Smooth muscle cell (in vitro differentiated cells): ENCODE results near the gene LSS. TPM values are rescaled to one million over a fixed set of nuclear protein-coding genes. Genes with fewer than 3 reads are reported as not detected.

ENCODE experiments used
- DNase-seq: peaks from one replicate; lab custom pipeline; 2025; ENCODE audit not compliant: unreplicated experiment; lab: John Stamatoyannopoulos, UW
- H2AFZ ChIP-seq: fragments of 200-600 bp; sonication (generic); 2 replicates; pipeline ENCODE4 v1.6.0; 2016; ENCODE audit warnings: antibody characterized with exemption, low read depth, mild to moderate bottlenecking
- H3F3A ChIP-seq: fragments of 200-600 bp; sonication (generic); 2 replicates; pipeline ENCODE4 v1.6.0; 2017; ENCODE audit warnings: antibody characterized with exemption, low read depth
- H3K27ac ChIP-seq: fragments of 200-600 bp; sonication (generic); 2 replicates; pipeline ENCODE4 v1.5.1; 2016; ENCODE audit warnings: low read depth, mild to moderate bottlenecking
- H3K27me3 ChIP-seq: fragments of 200-600 bp; sonication (generic); 2 replicates; pipeline ENCODE4 v1.6.1; 2016; ENCODE audit warnings: low read depth, mild to moderate bottlenecking
- H3K36me3 ChIP-seq: fragments of 200-600 bp; sonication (generic); 2 replicates; pipeline ENCODE4 v1.5.1; 2016; ENCODE audit warnings: low read depth
- H3K4me1 ChIP-seq: fragments of 200-600 bp; sonication (generic); 2 replicates; pipeline ENCODE4 v1.5.1; 2016; ENCODE audit warnings: low read depth
- H3K4me2 ChIP-seq: fragments of 200-600 bp; sonication (generic); 2 replicates; pipeline ENCODE4 v1.6.0; 2016; ENCODE audit warnings: mild to moderate bottlenecking
- H3K4me3 ChIP-seq: fragments of 200-600 bp; sonication (generic); 2 replicates; pipeline ENCODE4 v1.5.1; 2016; ENCODE audit warnings: mild to moderate bottlenecking
- H3K79me2 ChIP-seq: fragments of 200-600 bp; sonication (generic); 2 replicates; pipeline ENCODE4 v1.6.0; 2016; ENCODE audit warnings: low read depth, mild to moderate bottlenecking
- H3K9ac ChIP-seq: fragments of 200-600 bp; sonication (generic); 2 replicates; pipeline ENCODE4 v1.6.0; 2016; ENCODE audit warnings: low read depth
- H3K9me3 ChIP-seq: fragments of 200-600 bp; sonication (generic); replicated peaks from 2 replicates; pipeline ENCODE4 v1.5.1; 2016; ENCODE audit warnings: low read depth
- H4K20me1 ChIP-seq: fragments of 200-600 bp; sonication (generic); 2 replicates; pipeline ENCODE4 v1.6.0; 2016; ENCODE audit warnings: low read depth
- CTCF ChIP-seq: fragments of 200-600 bp; sonication (generic); IDR thresholded peaks from 2 replicates; pipeline ENCODE4 v1.5.1; 2017; ENCODE audit warnings: borderline replicate concordance, mild to moderate bottlenecking, antibody characterized with exemption; ENCODE audit not compliant: insufficient read depth, poor library complexity, severe bottlenecking
- WGBS: methylation state at CpG from one replicate; pipeline ENCODE4 v1.1.7; 2016; ENCODE audit warnings: low lambda C conversion rate; 5-methylcytosine and 5-hydroxymethylcytosine counted together
- polyA plus RNA-seq: library from polyadenylated mRNA; unstranded; fragments of >200 nt; fragmentation: Nextera tagmentation; extraction: Ambion mirVana; gene quantifications from 2 replicates; pipeline ENCODE4 v1.2.1, GENCODE V29; 2016
- total RNA-seq: library from RNA; depleted of rRNA; stranded (reverse); fragments of >200 nt; gene quantifications from 2 replicates; pipeline ENCODE4 v1.2.3, GENCODE V29; 2014

Gene LSS
- total and polyA plus RNA-seq, 2 experiments from 2014 or later, result 21.8 to 37.7 TPM

- no peak overlapping the region for H3K4me3 ChIP-seq
- WGBS, result 95% methylated on average over 12 of the region's 12 CpGs
- H3K9me3 ChIP-seq, result no peaks in the 10 kb centered on the region
- no peak for TF ChIP-seq CTCF
- no peaks in the 10 kb centered on the region for H3K79me2 ChIP-seq
- H3K9ac ChIP-seq, result no peak overlapping the region
- H4K20me1 ChIP-seq, result peaks cover 10% of the 10 kb centered on the region
- no peaks in the 10 kb centered on the region for H3F3A ChIP-seq
- no peak for DNase-seq
- H2AFZ ChIP-seq, result no peak overlapping the region
- no peak overlapping the region for H3K27ac ChIP-seq
- no peaks in the 10 kb centered on the region for H3K27me3 ChIP-seq
- H3K4me1 ChIP-seq, result no peaks in the 10 kb centered on the region
- H3K36me3 ChIP-seq, result peaks cover 38% of the 10 kb centered on the region
- no peak overlapping the region for H3K4me2 ChIP-seq
These were observed 25.8 kb upstream of the LSS start for GRCh38 chr21:46254208-46254975.

- Histone ChIP-seq H3F3A (no peaks in the 10 kb centered on the region), H3K9me3 (no peaks in the 10 kb centered on the region), H3K27me3 (no peaks in the 10 kb centered on the region), H3K4me3 (no peak overlapping the region), H3K4me2 (no peak overlapping the region), H3K4me1 (no peaks in the 10 kb centered on the region), H3K27ac (no peak overlapping the region), H2AFZ (no peak overlapping the region), H4K20me1 (peaks cover 10% of the 10 kb centered on the region), H3K9ac (no peak overlapping the region), H3K36me3 (peaks cover 34% of the 10 kb centered on the region), H3K79me2 (no peaks in the 10 kb centered on the region)
- TF ChIP-seq CTCF, result no peak
- no peak for DNase-seq
- WGBS, result 83% methylated on average over 8 of the region's 8 CpGs
These were observed 25.1 kb upstream of the LSS start for GRCh38 chr21:46253610-46254124.

- DNase-seq, result no peak
- H3K4me1 ChIP-seq, result no peaks in the 10 kb centered on the region
- no peaks in the 10 kb centered on the region for H3K79me2 ChIP-seq
- no peak overlapping the region for H3K4me3 ChIP-seq
- TF ChIP-seq CTCF, result no peak
- no peaks in the 10 kb centered on the region for H3K9me3 ChIP-seq
- no peak overlapping the region for H3K27ac ChIP-seq
- no peak overlapping the region for H3K4me2 ChIP-seq
- peaks cover 26% of the 10 kb centered on the region for H3K36me3 ChIP-seq
- H3F3A ChIP-seq, result no peaks in the 10 kb centered on the region
- peaks cover 10% of the 10 kb centered on the region for H4K20me1 ChIP-seq
- H3K9ac ChIP-seq, result no peak overlapping the region
- H2AFZ ChIP-seq, result no peak overlapping the region
- H3K27me3 ChIP-seq, result no peaks in the 10 kb centered on the region
- 97% methylated on average over 4 of the region's 4 CpGs for WGBS
These were observed 24.3 kb upstream of the LSS start for GRCh38 chr21:46252840-46253239.
